GM23338 (cell line): ENCODE data around the gene CSRP2.

Source experiments
- CREB1 ChIP-seq: fragments of 250-450 bp; sonication (Bioruptor Pico); IDR thresholded peaks from 2 replicates; pipeline ENCODE4 v1.5.0; 2020; ENCODE audit warnings: low read depth, mild to moderate bottlenecking, moderate library complexity
- EZH2 ChIP-seq: fragments of 200-600 bp; sonication (generic); IDR thresholded peaks from one replicate; pipeline ENCODE4 v1.8.0; 2017; ENCODE audit warnings: antibody characterized with exemption, mild to moderate bottlenecking, low read depth; ENCODE audit not compliant: unreplicated experiment
- EZH2phosphoT487 ChIP-seq: fragments of 200-600 bp; sonication (generic); IDR thresholded peaks from one replicate; pipeline ENCODE4 v1.8.1; 2018; ENCODE audit warnings: antibody characterized with exemption; ENCODE audit not compliant: unreplicated experiment
- JUNB ChIP-seq: IDR thresholded peaks from one replicate; pipeline ENCODE4 v1.6.1; 2016; ENCODE audit warnings: antibody characterized with exemption; ENCODE audit not compliant: unreplicated experiment
- POLR2AphosphoS5 ChIP-seq: IDR thresholded peaks from 2 replicates; pipeline ENCODE4 v1.6.1; 2016; ENCODE audit warnings: antibody characterized with exemption, low read depth
- STAT1 ChIP-seq: IDR thresholded peaks from one replicate; pipeline ENCODE4 v1.6.1; 2016; ENCODE audit warnings: antibody characterized with exemption; ENCODE audit not compliant: unreplicated experiment
- ZNF114 ChIP-seq: fragments of 250-450 bp; sonication (Bioruptor Pico); IDR thresholded peaks from 2 replicates; pipeline ENCODE4 v1.5.0; 2020; ENCODE audit warnings: mild to moderate bottlenecking, moderate library complexity
- ZNF331 ChIP-seq: fragments of 250-450 bp; sonication (Bioruptor Pico); IDR thresholded peaks from 2 replicates; pipeline ENCODE4 v1.5.0; 2020; ENCODE audit warnings: low read depth, mild to moderate bottlenecking, moderate library complexity
- TF ChIP-seq, protein P1 (sequence below), 2 experiments: fragments of 200-600 bp in 1 of 2; sonication (generic) in 1 of 2; conservative IDR thresholded peaks; 2 replicates each; pipeline versions ENCODE4 v1.5.1 to v1.6.1; 2016 to 2017; ENCODE audit warnings: antibody characterized with exemption in 2 of 2, low read depth in 2 of 2, mild to moderate bottlenecking in 2 of 2, moderate library complexity in 1 of 2
- TF ChIP-seq, protein P2 (sequence below): IDR thresholded peaks from one replicate; pipeline ENCODE4 v1.6.1; 2018; ENCODE audit warnings: antibody characterized with exemption; ENCODE audit not compliant: unreplicated experiment
- TF ChIP-seq, protein P3 (sequence below): fragments of 250-450 bp; sonication (Bioruptor Pico); IDR thresholded peaks from 2 replicates; pipeline ENCODE4 v1.5.0; 2020; ENCODE audit warnings: mild to moderate bottlenecking, moderate library complexity
- TF ChIP-seq, protein P4 (sequence below): IDR thresholded peaks from 2 replicates; pipeline ENCODE4 v1.6.1; 2016; ENCODE audit warnings: antibody characterized with exemption

DNA sequence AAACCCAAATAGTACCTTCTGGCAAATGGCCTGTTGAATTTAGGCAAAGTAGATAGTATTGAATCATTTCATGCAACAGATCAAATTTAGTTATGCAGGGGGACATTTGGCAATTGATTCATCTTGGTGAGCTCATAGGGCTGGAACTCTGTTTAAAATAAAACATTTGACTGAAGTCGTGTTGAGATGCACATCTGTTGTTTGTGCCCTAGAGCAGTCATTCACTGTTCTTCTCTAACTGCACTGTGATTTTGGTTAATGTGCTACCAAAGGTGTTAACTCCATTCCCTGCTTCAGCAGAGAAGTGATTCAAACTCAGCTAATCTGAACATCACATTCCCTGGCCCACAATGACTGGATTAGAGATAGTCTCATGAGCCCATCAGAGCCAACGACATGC is 44.0 kb upstream of the CSRP2 start:
- TF ChIP-seq CREB1 (no peak), EZH2phosphoT487 (no peak), EZH2 (no peak), JUNB (no peak), POLR2AphosphoS5 (no peak), ZNF331 (CRISPR knock-in tag) (no peak), ZNF114 (no peak), STAT1 (no peak)
- TF ChIP-seq, protein P1, sequence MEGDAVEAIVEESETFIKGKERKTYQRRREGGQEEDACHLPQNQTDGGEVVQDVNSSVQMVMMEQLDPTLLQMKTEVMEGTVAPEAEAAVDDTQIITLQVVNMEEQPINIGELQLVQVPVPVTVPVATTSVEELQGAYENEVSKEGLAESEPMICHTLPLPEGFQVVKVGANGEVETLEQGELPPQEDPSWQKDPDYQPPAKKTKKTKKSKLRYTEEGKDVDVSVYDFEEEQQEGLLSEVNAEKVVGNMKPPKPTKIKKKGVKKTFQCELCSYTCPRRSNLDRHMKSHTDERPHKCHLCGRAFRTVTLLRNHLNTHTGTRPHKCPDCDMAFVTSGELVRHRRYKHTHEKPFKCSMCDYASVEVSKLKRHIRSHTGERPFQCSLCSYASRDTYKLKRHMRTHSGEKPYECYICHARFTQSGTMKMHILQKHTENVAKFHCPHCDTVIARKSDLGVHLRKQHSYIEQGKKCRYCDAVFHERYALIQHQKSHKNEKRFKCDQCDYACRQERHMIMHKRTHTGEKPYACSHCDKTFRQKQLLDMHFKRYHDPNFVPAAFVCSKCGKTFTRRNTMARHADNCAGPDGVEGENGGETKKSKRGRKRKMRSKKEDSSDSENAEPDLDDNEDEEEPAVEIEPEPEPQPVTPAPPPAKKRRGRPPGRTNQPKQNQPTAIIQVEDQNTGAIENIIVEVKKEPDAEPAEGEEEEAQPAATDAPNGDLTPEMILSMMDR (conservative IDR thresholded peaks at IDR 0.05; ENCODE audit: low read depth in 2 of 2): no peak
- TF ChIP-seq, protein P2, sequence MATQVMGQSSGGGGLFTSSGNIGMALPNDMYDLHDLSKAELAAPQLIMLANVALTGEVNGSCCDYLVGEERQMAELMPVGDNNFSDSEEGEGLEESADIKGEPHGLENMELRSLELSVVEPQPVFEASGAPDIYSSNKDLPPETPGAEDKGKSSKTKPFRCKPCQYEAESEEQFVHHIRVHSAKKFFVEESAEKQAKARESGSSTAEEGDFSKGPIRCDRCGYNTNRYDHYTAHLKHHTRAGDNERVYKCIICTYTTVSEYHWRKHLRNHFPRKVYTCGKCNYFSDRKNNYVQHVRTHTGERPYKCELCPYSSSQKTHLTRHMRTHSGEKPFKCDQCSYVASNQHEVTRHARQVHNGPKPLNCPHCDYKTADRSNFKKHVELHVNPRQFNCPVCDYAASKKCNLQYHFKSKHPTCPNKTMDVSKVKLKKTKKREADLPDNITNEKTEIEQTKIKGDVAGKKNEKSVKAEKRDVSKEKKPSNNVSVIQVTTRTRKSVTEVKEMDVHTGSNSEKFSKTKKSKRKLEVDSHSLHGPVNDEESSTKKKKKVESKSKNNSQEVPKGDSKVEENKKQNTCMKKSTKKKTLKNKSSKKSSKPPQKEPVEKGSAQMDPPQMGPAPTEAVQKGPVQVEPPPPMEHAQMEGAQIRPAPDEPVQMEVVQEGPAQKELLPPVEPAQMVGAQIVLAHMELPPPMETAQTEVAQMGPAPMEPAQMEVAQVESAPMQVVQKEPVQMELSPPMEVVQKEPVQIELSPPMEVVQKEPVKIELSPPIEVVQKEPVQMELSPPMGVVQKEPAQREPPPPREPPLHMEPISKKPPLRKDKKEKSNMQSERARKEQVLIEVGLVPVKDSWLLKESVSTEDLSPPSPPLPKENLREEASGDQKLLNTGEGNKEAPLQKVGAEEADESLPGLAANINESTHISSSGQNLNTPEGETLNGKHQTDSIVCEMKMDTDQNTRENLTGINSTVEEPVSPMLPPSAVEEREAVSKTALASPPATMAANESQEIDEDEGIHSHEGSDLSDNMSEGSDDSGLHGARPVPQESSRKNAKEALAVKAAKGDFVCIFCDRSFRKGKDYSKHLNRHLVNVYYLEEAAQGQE: no peak
- TF ChIP-seq, protein P3, sequence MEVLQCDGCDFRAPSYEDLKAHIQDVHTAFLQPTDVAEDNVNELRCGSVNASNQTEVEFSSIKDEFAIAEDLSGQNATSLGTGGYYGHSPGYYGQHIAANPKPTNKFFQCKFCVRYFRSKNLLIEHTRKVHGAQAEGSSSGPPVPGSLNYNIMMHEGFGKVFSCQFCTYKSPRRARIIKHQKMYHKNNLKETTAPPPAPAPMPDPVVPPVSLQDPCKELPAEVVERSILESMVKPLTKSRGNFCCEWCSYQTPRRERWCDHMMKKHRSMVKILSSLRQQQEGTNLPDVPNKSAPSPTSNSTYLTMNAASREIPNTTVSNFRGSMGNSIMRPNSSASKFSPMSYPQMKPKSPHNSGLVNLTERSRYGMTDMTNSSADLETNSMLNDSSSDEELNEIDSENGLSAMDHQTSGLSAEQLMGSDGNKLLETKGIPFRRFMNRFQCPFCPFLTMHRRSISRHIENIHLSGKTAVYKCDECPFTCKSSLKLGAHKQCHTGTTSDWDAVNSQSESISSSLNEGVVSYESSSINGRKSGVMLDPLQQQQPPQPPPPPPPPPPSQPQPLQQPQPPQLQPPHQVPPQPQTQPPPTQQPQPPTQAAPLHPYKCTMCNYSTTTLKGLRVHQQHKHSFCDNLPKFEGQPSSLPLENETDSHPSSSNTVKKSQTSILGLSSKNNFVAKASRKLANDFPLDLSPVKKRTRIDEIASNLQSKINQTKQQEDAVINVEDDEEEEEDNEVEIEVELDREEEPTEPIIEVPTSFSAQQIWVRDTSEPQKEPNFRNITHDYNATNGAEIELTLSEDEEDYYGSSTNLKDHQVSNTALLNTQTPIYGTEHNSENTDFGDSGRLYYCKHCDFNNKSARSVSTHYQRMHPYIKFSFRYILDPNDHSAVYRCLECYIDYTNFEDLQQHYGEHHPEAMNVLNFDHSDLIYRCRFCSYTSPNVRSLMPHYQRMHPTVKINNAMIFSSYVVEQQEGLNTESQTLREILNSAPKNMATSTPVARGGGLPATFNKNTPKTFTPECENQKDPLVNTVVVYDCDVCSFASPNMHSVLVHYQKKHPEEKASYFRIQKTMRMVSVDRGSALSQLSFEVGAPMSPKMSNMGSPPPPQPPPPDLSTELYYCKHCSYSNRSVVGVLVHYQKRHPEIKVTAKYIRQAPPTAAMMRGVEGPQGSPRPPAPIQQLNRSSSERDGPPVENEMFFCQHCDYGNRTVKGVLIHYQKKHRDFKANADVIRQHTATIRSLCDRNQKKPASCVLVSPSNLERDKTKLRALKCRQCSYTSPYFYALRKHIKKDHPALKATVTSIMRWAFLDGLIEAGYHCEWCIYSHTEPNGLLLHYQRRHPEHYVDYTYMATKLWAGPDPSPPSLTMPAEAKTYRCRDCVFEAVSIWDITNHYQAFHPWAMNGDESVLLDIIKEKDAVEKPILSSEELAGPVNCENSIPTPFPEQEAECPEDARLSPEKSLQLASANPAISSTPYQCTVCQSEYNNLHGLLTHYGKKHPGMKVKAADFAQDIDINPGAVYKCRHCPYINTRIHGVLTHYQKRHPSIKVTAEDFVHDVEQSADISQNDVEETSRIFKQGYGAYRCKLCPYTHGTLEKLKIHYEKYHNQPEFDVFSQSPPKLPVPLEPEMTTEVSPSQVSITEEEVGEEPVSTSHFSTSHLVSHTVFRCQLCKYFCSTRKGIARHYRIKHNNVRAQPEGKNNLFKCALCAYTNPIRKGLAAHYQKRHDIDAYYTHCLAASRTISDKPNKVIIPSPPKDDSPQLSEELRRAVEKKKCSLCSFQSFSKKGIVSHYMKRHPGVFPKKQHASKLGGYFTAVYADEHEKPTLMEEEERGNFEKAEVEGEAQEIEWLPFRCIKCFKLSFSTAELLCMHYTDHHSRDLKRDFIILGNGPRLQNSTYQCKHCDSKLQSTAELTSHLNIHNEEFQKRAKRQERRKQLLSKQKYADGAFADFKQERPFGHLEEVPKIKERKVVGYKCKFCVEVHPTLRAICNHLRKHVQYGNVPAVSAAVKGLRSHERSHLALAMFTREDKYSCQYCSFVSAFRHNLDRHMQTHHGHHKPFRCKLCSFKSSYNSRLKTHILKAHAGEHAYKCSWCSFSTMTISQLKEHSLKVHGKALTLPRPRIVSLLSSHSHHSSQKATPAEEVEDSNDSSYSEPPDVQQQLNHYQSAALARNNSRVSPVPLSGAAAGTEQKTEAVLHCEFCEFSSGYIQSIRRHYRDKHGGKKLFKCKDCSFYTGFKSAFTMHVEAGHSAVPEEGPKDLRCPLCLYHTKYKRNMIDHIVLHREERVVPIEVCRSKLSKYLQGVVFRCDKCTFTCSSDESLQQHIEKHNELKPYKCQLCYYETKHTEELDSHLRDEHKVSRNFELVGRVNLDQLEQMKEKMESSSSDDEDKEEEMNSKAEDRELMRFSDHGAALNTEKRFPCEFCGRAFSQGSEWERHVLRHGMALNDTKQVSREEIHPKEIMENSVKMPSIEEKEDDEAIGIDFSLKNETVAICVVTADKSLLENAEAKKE (CRISPR knock-in tag): no peak
- TF ChIP-seq, protein P4, sequence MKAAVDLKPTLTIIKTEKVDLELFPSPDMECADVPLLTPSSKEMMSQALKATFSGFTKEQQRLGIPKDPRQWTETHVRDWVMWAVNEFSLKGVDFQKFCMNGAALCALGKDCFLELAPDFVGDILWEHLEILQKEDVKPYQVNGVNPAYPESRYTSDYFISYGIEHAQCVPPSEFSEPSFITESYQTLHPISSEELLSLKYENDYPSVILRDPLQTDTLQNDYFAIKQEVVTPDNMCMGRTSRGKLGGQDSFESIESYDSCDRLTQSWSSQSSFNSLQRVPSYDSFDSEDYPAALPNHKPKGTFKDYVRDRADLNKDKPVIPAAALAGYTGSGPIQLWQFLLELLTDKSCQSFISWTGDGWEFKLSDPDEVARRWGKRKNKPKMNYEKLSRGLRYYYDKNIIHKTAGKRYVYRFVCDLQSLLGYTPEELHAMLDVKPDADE: no peak
